AG09319 (cell line): ENCODE results near the gene C1QB.
A peak's percentile ranks its signal among the peaks of the same experiment; 100 is the strongest.

Experiments
- DNase-seq: peaks from one replicate; pipeline ENCODE4 v3.0.0-alpha.2; 2010; ENCODE audit warnings: low read depth; ENCODE audit errors: extremely low read depth
- TF ChIP-seq, protein P1 (sequence below): IDR thresholded peaks from 2 replicates; pipeline ENCODE4 v1.5.1; 2011; ENCODE audit warnings: low read depth, mild to moderate bottlenecking, inconsistent platforms, low read length, moderate library complexity

The C1QB gene

DNA sequence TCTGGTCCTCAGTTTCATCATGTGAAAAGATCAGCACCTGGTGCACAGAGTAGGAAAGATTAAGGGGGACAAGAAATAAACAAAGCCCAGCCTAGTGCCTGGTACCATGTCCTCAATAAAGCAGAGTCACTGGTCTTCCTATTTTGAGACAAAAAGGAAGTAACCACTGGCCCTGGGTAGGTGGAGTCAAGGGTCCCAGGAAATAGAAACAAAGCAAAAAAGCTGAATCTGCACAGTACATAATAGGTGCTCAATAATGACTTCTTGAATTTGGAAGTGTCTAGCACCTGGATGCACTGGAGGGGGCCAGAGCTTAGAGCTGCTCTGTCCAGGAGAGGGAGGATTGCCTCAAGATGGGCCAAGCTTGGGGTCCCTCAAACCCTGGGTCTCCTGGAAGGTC is 55.7 kb downstream of the C1QB start:
- DNase-seq, result no peak
- TF ChIP-seq, protein P1, sequence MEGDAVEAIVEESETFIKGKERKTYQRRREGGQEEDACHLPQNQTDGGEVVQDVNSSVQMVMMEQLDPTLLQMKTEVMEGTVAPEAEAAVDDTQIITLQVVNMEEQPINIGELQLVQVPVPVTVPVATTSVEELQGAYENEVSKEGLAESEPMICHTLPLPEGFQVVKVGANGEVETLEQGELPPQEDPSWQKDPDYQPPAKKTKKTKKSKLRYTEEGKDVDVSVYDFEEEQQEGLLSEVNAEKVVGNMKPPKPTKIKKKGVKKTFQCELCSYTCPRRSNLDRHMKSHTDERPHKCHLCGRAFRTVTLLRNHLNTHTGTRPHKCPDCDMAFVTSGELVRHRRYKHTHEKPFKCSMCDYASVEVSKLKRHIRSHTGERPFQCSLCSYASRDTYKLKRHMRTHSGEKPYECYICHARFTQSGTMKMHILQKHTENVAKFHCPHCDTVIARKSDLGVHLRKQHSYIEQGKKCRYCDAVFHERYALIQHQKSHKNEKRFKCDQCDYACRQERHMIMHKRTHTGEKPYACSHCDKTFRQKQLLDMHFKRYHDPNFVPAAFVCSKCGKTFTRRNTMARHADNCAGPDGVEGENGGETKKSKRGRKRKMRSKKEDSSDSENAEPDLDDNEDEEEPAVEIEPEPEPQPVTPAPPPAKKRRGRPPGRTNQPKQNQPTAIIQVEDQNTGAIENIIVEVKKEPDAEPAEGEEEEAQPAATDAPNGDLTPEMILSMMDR, result no peak

GRCh38 chr1:22709227-22709626 is 56.2 kb downstream of the C1QB start:
- DNase-seq, result no peak
- TF ChIP-seq, protein P1, result peak; percentile 5; the same call in 1 of the 2 replicates

GRCh38 chr1:22709891-22710700 is 57.1 kb downstream of the C1QB start:
- TF ChIP-seq, protein P1, result no peak
- DNase-seq, result peak; percentile 37

- no peak for DNase-seq
- TF ChIP-seq, protein P1, result no peak
Measured at GRCh38 chr1:22710701-22711049, 57.6 kb downstream of the C1QB start, which contains the start of gene EPHB2. EPHB2 (plus strand) TSS chr1:22710839; CDS start chr1:22710983, 144 bp downstream.

DNA sequence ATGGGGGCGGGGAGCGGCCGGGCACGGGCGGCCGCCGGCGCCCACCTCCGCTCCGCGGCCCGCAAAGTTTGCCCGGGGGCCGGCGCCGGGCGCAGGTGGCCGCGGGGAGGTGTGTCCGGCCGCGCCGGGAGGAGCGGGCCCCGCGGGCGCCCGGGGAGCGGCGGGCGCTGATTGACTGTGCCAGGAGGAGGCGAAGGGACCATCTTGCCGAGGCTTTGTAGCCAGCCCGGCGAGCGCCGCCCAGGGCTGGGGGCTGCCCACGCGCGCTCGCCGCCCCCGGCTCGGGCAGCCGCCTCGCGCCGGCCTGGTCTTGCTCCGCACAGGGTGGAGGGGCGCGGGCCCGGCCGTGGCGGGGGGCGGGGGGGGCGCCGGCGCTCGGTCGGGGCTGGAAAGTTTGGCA is 58.0 kb downstream of the C1QB start:
- DNase-seq, result no peak
- TF ChIP-seq, protein P1, result no peak
